ENCODE data around the gene TGFBI.
"Not testable (repeated sequence)": the region's sequence is repeated elsewhere in the genome, so short reads cannot be mapped to it uniquely, and the experiment has no call there.

Gene TGFBI

GRCh38 chr5:136042156-136042555, 13.4 kb downstream of the TGFBI start:
- no peak overlapping the region for H3K4me3 Mint-ChIP-seq
- no peaks in the 10 kb centered on the region for H3K36me3 Mint-ChIP-seq (ENCODE audit: low read depth)
- peak overlapping the region; percentile 58 for H3K27ac Mint-ChIP-seq
- H3K4me1 Mint-ChIP-seq (ENCODE audit: low read depth), result peaks cover 18% of the 10 kb centered on the region
- H3K9me3 Mint-ChIP-seq, result no peaks in the 10 kb centered on the region
- H3K27me3 Mint-ChIP-seq, result peaks cover 3% of the 10 kb centered on the region

GRCh38 chr5:136042665-136043121, 13.9 kb downstream of the TGFBI start:
- Mint-ChIP-seq H3K27me3 (peaks cover 3% of the 10 kb centered on the region), H3K27ac (peak overlapping the region; percentile 58), H3K4me1 (ENCODE audit: low read depth) (peaks cover 13% of the 10 kb centered on the region)

GRCh38 chr5:136043551-136043950, 14.8 kb downstream of the TGFBI start:
- Mint-ChIP-seq H3K27me3 (peaks cover 3% of the 10 kb centered on the region), H3K4me3 (no peak overlapping the region), H3K27ac (no peak overlapping the region), H3K4me1 (ENCODE audit: low read depth) (peaks cover 8% of the 10 kb centered on the region), H3K9me3 (no peaks in the 10 kb centered on the region), H3K36me3 (ENCODE audit: low read depth) (no peaks in the 10 kb centered on the region)

More at GRCh38 chr5:136042665-136043121, 13.9 kb downstream of the TGFBI start:
- H3K4me3 Mint-ChIP-seq, result no peak overlapping the region
- H3K36me3 Mint-ChIP-seq (ENCODE audit: low read depth), result no peaks in the 10 kb centered on the region
- H3K9me3 Mint-ChIP-seq, result no peaks in the 10 kb centered on the region

GRCh38 chr5:136043968-136044610, 15.3 kb downstream of the TGFBI start:
- Mint-ChIP-seq H3K4me1 (ENCODE audit: low read depth) (peaks cover 8% of the 10 kb centered on the region), H3K27ac (no peak overlapping the region), H3K9me3 (no peaks in the 10 kb centered on the region), H3K36me3 (ENCODE audit: low read depth) (no peaks in the 10 kb centered on the region), H3K27me3 (peaks cover 3% of the 10 kb centered on the region), H3K4me3 (no peak overlapping the region)

- H3K27me3 Mint-ChIP-seq; H3K36me3 Mint-ChIP-seq (ENCODE audit: low read depth); H3K9me3 Mint-ChIP-seq; H3K4me3 Mint-ChIP-seq; H3K4me1 Mint-ChIP-seq (ENCODE audit: low read depth); H3K27ac Mint-ChIP-seq: not testable (repeated sequence)
Measured at GRCh38 chr5:136045026-136045425, 16.2 kb downstream of the TGFBI start.

- H3K27me3 Mint-ChIP-seq, result peaks cover 3% of the 10 kb centered on the region
- H3K27ac Mint-ChIP-seq, result no peak overlapping the region
- peaks cover 8% of the 10 kb centered on the region for H3K4me1 Mint-ChIP-seq (ENCODE audit: low read depth)
- H3K4me3 Mint-ChIP-seq, result no peak overlapping the region
- no peaks in the 10 kb centered on the region for H3K9me3 Mint-ChIP-seq
- H3K36me3 Mint-ChIP-seq (ENCODE audit: low read depth), result no peaks in the 10 kb centered on the region
Measured at GRCh38 chr5:136046246-136046645, 17.5 kb downstream of the TGFBI start.

GRCh38 chr5:136047858-136048257, 19.1 kb downstream of the TGFBI start:
- H3K4me1 Mint-ChIP-seq (ENCODE audit: low read depth), result peaks cover under 1% of the 10 kb centered on the region
- H3K27ac Mint-ChIP-seq, result no peak overlapping the region
- H3K36me3 Mint-ChIP-seq (ENCODE audit: low read depth), result no peaks in the 10 kb centered on the region
- no peaks in the 10 kb centered on the region for H3K9me3 Mint-ChIP-seq
- H3K27me3 Mint-ChIP-seq, result no peaks in the 10 kb centered on the region
- H3K4me3 Mint-ChIP-seq, result no peak overlapping the region

- Mint-ChIP-seq H3K4me1 (ENCODE audit: low read depth) (no peaks in the 10 kb centered on the region), H3K27me3 (no peaks in the 10 kb centered on the region), H3K36me3 (ENCODE audit: low read depth) (no peaks in the 10 kb centered on the region), H3K27ac (no peak overlapping the region), H3K4me3 (no peak overlapping the region), H3K9me3 (no peaks in the 10 kb centered on the region)
Measured at GRCh38 chr5:136048966-136049365, 20.2 kb downstream of the TGFBI start.

- Mint-ChIP-seq H3K36me3 (ENCODE audit: low read depth) (no peaks in the 10 kb centered on the region), H3K27ac (no peak overlapping the region), H3K4me1 (ENCODE audit: low read depth) (no peaks in the 10 kb centered on the region), H3K4me3 (no peak overlapping the region), H3K27me3 (peaks cover 1% of the 10 kb centered on the region), H3K9me3 (no peaks in the 10 kb centered on the region)
Measured at GRCh38 chr5:136051486-136052220, 22.9 kb downstream of the TGFBI start.

- H3K9me3 Mint-ChIP-seq, result no peaks in the 10 kb centered on the region
- H3K36me3 Mint-ChIP-seq (ENCODE audit: low read depth), result no peaks in the 10 kb centered on the region
- peaks cover 8% of the 10 kb centered on the region for H3K27me3 Mint-ChIP-seq
- H3K4me3 Mint-ChIP-seq, result no peak overlapping the region
- no peak overlapping the region for H3K27ac Mint-ChIP-seq
- H3K4me1 Mint-ChIP-seq (ENCODE audit: low read depth), result no peaks in the 10 kb centered on the region
Measured at GRCh38 chr5:136052692-136053335, 24.0 kb downstream of the TGFBI start.

GRCh38 chr5:136053336-136054141, 24.8 kb downstream of the TGFBI start:
- Mint-ChIP-seq H3K36me3 (ENCODE audit: low read depth) (no peaks in the 10 kb centered on the region), H3K27ac (no peak overlapping the region), H3K4me3 (no peak overlapping the region)

GRCh38 chr5:136054142-136055019, 25.6 kb downstream of the TGFBI start:
- Mint-ChIP-seq H3K27ac (no peak overlapping the region), H3K4me1 (ENCODE audit: low read depth) (no peaks in the 10 kb centered on the region), H3K36me3 (ENCODE audit: low read depth) (no peaks in the 10 kb centered on the region), H3K9me3 (no peaks in the 10 kb centered on the region), H3K4me3 (no peak overlapping the region), H3K27me3 (peaks cover 11% of the 10 kb centered on the region)

More at GRCh38 chr5:136053336-136054141, 24.8 kb downstream of the TGFBI start:
- no peaks in the 10 kb centered on the region for H3K4me1 Mint-ChIP-seq (ENCODE audit: low read depth)
- no peaks in the 10 kb centered on the region for H3K9me3 Mint-ChIP-seq
- peaks cover 8% of the 10 kb centered on the region for H3K27me3 Mint-ChIP-seq

GRCh38 chr5:136055612-136056309, 27.0 kb downstream of the TGFBI start:
- Mint-ChIP-seq H3K4me1 (ENCODE audit: low read depth) (no peaks in the 10 kb centered on the region), H3K4me3 (no peak overlapping the region), H3K36me3 (ENCODE audit: low read depth) (no peaks in the 10 kb centered on the region), H3K27me3 (peaks cover 11% of the 10 kb centered on the region), H3K27ac (no peak overlapping the region), H3K9me3 (no peaks in the 10 kb centered on the region)
